Activated CD8-positive, alpha-beta memory T cell treated with anti-CD3 and anti-CD28 coated beads, Interleukin-2, amount 50 U/mL, for 1 hour (primary cell): ENCODE data around the gene HECTD3.

ENCODE experiments used
- DNase-seq: peaks from one replicate; pipeline ENCODE4 v3.0.0-alpha.2; 2020; ENCODE audit errors: extremely low read depth

HECTD3 gene

DNA sequence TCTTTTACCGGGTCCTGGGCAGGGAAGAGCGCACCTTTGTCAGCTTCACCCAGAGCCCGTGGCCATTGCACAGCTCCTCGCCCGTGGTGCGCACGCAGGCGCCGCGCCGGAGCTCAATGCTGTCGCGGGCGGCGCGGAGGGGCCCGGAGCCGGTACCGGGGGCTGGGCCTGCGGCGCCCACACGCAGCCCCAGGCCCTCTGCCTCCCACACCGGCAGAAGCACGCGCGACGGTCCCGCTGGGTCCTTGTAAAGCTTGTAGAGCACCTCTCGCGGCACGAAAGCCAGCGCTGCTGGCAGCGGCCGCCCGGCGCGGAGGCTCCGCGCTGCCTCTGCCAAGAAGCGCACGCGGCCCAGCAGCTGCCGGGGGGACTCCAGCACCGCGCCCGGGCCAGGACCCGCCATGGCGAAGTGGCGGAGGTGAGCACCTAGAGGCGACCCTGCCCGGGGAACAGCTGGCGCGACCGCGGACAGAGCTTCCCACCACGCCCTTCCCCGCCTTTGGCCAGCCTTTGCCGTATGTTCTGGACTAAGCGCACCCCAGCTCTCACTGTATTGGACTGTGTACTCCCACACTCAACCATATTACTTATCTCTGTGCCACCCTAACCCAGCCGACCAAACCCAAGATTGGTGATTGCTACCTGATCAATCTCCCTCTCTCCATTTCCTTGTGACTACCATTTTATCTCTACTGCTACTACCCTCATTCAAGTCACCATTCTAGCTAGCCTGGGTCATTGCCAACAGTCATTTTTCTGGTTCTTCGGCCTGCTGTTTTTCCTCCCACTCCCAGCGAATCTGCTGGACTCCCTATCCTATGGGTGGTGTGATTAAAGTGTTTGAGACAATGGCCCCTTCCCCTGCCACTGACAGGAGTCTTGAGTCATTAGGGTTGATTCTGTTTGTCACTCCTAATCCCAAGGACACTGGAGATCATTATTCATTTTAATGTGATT lies at the start of gene HECTD3:
Gene HECTD3, minus strand, starts transcription at position 470 of the 957 bp plus-strand sequence. Its CDS starts 67 bp downstream, at position 403.
- DNase-seq, result peak; percentile 13

DNA sequence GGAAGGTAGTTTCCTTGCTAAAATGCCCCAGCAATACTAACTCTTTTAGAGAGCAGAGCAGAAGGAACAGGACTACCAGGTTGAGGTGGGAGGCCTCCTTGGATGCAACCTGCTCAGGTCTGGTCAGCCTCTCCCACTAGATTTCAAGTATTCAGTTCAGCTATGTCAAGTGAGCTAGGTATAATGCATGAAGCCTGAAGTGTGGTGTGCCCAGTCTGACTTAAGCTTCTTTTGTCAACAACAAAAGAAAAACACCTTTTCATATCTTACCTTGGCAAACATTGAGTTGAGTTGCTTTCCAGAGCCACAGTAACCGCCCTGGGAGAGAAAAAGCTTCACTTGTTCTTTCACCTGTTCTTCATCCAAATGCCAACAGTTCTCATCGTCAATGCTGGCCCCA lies 48.7 kb upstream of the HECTD3 start:
- no peak for DNase-seq

DNA sequence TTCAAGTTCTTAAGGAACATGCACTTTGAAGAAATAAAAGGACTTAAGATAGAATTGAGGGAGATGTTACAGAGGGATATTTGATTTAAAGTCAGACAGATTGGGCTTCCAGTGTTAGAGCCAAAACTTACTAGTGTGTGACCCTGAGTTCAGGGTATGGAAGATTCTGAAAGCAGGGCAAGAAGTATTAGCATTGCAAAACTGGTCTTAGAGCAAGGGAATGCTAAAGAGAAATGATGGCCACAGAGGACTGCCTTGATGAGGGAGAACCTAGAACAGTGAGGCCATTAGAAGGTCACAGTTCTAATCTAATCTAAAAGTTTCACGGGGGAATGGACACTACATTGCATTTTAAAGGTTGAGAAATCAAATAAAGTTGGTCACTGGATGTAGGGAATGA lies 46.4 kb upstream of the HECTD3 start:
- no peak for DNase-seq

DNA sequence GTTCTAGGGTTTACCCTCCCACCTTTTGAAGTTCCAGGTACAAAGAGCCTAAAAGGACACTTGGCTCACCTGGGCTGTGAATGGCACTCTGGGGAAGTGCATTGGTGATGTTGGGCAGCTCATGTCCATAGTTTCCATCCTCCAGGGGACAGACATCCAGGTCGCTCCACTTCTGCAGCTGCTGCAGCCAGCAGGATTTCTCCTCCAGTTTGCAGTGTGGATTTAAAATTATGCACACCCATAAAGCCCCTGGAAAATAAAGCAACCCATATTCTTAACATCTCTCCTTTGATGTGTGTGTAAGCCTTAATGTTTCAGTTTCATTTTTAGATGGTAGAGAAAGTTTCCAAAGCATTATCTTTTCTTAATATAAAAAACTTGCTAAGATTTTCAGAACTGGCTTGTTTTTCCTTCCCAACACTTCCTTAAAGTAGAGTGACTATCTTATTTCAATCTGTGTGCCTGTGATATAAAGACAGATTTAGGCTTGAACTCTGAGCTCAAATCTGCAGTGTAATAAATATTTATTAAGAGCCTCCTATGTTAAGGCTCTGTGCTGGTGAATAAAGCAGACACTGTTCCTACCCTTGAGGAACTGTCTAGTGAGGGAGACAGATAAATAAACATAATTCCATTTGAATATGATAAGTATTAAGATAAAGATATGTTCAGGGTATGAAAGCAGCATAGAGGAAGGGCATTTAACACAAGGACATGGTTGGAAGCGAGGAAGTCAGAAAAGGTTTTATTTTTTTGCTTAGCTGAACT lies 40.1 kb upstream of the HECTD3 start:
- no peak for DNase-seq

DNA sequence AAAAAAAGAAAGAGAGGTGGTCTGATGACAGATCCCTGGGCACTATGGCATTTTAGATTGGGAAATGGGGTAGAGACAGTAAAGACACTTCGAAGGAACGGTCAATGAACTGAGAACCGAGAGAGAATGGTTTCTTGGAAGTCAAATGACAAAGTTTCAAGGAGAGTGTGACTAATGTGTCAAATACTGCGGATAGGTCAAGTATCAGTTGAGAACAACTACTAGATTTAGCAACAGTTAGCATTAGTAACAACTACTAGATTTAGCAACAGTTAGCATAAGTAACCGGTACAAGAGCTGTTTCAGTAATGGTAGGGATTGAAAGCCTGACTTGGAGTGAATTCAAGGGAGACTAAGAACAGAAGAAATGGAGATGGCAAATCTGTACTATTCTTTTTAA lies 35.9 kb upstream of the HECTD3 start:
- DNase-seq, result no peak

DNA sequence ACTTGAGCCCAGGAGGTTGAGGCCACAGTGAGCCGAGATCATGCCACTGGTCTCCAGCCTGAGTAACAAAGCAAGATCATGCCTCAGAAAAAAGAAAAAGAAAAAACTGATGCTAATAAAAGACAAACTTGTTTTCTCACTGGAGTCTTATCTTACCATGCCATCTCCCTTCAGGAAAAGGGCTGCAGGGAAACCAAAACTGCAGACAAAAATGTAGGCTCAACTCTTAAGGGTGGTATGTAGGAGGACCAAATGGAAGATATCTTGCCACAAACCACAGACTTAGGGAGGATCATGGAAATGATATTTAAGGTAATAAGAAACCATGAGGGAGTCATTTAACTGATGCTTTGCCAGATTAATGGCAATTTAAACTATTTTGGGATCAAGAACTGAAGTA lies 33.8 kb upstream of the HECTD3 start:
- no peak for DNase-seq

DNA sequence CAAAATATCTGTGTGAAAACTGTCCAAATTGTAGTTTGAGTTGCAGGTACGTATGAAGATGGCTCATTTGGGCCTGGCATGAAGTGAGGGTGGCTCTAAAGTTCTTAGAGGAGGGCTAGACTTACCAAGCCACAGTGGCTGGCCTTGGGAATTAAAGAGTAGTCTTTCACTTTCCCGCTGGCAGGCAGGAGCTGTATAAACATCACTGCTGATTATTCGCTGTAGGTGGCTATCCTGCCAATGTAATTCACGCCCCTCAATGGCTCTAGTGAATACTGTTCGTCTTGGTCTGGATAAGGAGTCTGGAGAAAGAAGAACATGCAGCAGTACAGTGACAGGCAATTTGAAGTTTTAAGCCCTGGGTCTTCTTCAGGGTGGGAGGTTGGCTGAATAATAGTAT lies 32.0 kb upstream of the HECTD3 start:
- DNase-seq, result no peak

DNA sequence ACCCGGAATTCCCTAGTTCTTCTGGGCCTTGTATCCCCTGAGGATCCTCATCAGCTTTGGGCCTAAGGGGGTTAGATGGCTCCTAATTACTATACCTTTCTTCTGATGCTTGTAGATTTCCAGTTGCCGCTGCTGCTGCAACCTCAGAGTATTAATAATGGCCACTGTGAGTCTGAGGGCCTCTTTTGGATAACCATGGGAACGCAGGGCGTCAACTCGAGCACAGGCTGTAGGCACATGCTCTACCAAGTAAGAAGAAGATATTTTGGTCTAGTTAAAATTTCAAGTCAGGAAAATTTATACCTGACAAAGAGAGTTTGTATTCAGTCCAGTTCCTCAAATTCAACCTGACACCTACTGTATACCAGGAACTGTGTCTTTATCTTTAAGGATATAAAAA lies 29.2 kb upstream of the HECTD3 start:
- DNase-seq, result no peak

DNA sequence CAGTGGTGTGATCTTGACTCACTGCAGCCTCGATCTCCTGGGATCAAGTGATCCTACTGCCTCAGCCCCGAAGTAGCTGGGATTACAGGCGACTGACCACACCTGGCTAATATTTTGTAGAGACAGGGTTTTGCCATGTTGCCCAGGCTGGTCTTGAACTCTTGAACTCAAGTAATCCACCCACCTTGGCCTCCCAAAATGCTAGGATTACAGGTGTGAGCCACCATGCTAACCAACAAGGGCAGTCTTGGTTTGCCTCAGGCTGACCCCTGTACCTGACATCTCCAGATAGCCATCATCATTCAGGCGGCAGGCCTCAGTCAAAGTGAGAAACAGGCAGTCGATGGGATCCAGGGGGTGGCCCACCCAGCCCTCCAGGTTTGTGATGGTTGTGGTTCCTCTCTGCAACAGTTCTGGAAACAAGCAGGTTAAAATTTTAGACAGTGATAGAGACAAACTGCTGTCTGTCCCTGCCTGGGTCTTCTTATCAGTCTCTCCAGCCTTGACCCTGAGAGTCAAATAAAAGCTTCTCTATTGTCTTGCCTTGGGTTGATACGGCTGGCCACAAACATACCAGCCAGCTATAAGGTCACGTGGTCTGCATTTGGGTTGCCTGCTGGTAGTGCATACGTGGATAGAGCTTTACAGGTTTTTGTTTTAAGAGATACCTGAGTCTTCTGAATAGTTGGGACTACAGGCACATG lies 27.7 kb upstream of the HECTD3 start:
- no peak for DNase-seq

DNA sequence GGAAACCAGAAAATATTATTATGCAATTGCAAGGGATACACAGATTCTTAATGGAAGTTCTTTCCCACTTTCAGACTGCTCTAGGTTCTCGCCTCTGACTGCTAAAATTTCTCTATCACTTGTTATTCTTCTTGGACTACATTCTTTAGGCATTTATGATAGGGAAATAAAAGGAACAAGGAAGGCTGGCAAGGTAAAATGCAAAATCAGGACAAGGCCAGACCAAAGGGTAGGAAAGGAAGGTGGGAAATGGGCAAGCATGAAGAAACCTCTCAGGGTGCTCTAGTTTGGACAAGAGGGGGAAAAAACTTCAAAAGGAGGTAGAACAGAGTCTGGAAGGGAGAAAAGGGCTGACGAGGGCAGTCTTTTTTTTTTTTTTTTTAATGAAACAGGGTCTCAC lies 27.1 kb upstream of the HECTD3 start:
- no peak for DNase-seq

DNA sequence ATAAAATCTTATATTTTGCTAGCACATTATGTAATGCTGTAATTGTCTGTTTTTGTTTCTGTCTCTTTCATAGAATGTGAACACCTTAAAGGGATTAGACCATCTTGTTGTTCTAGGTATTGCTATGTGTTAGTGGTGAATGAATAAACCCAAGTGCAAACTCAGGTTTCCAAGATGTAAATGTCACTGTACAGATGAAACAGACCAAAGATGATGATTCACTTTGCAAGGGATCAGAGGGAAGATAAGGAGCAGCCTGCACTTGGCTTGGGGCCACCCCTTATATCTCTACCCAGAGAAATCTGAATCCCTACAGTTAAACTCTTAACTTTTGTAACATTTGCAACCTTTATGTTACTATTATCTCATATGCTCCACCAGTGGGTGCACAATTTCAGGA lies 26.3 kb upstream of the HECTD3 start:
- DNase-seq, result no peak

DNA sequence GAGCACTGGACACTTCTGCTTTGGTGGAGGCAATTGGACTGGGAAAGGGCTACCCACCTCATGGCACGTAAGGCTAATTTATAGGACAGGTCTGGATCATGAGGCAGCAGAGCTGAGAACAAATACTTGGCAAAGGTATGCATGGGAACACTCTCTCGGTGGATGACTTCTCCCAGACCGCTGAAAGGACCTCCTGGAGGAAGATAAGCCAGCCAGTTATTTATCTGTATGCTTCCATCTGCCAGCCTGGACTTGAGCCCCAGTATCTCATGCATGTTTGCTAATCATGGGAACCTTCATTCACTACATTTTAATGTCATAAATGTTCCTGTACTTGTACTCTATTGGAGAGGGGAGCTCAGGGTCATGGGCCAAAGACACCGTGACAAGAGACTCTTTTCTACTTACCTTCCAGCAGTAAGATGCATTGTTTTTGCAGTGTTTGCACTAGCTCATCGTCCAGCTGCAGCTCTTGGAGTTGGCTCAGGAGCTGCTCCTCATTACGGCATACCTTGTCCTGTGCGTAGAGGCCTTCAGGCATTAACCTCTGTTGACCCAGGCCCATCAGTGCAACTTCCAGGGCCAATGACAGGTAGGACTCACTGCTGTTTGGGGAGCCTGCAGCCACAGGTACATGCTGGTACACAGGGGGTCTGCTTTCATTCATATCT lies 24.6 kb upstream of the HECTD3 start:
- no peak for DNase-seq

GRCh38 chr1:45033356-45033755 lies 22.2 kb upstream of the HECTD3 start:
- DNase-seq, result no peak

DNA sequence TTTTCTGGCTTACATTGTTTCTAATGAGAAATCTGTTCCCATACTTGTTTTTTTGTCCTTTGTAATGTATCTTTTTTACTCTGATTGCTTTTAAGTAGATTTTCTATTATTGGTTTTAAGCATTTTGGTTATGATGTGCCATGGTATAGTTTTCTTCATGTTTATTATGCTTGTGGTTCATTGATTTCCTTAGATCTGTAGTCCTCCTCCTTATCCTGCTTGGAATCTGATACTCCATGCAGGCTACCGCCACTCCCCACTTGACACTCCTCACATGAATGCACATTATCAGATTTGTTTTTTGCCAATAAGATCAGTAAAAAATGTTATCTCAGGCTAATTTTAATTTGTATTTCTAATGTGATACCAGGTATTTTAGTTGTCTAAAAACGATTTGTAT lies 21.7 kb upstream of the HECTD3 start:
- DNase-seq, result no peak

GRCh38 chr1:45026446-45026845 lies 15.3 kb upstream of the HECTD3 start:
- no peak for DNase-seq

DNA sequence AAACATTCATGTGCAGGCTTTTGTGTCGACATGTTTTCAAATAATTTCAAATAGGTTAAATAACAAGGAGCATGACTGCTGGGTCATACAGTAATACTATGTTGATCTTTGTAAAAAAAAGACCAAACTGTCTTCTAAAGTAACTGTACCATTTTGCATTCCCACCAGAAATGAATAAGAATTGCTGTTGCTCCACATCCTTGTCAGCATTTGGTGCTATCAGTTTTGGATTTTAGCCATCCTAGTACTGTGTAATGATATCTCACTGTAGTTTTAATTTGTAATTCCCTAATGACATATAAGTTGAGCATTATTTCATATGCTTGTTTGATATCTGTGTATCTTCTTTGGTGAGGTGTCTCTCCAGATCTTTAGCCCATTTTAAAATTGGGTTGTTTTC lies 12.5 kb upstream of the HECTD3 start:
- no peak for DNase-seq

- no peak for DNase-seq
Measured at GRCh38 chr1:45018599-45019230, 7.6 kb upstream of the HECTD3 start.

DNA sequence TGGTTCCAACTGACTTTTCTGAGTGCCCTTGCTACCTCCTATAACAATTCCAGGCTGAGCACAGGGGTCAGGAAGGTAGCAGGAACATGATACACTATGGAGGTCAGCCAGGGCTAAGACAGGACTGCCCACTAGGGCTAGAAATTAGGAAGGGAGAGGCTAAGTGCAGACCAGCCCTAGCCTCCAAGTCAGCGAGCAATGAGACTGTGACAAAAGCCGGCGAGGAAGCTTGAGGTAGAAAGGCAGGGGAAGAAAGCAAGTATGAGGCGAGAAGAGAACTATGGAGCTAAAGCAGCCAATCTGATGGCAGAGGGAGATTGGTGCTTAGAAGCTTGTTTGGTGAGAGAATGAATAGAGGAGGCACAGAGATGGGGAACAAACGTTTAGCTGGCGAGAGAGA lies 5.6 kb upstream of the HECTD3 start:
- no peak for DNase-seq

- DNase-seq, result no peak
Measured at GRCh38 chr1:45016090-45016697, 5.1 kb upstream of the HECTD3 start.

GRCh38 chr1:45015683-45016082 lies 4.6 kb upstream of the HECTD3 start:
- DNase-seq, result no peak
